Measurements from ENCODE around the gene CCDC184.
A peak's percentile ranks its signal among the peaks of the same experiment; 100 is the strongest.
"Not testable (repeated sequence)": the region's sequence is repeated elsewhere in the genome, so short reads cannot be mapped to it uniquely, and the experiment has no call there.

The CCDC184 gene
- 5.0 to 5.1 reads per million in 2 donors for total RNA-seq

GRCh38 chr12:48183091-48183875 is at the start of gene CCDC184:
Gene CCDC184, plus strand, starts transcription at chr12:48183644. Its CDS starts 479 bp downstream, at chr12:48184123.
- DNase-seq, result peak; percentile 35 to 86 (median 65)

GRCh38 chr12:48135027-48135426 is 48.4 kb upstream of the CCDC184 start:
- DNase-seq, result no peak

GRCh38 chr12:48142818-48143674 is 40.4 kb upstream of the CCDC184 start:
- no peak for DNase-seq

- no peak for DNase-seq
Measured at GRCh38 chr12:48143898-48144297, 39.5 kb upstream of the CCDC184 start.

- no peak for DNase-seq
Measured at GRCh38 chr12:48145981-48146380, 37.5 kb upstream of the CCDC184 start.

GRCh38 chr12:48151103-48151771 is 32.2 kb upstream of the CCDC184 start:
- no peak for DNase-seq

- DNase-seq, result not testable (repeated sequence)
Measured at GRCh38 chr12:48155786-48156185, 27.7 kb upstream of the CCDC184 start.

GRCh38 chr12:48156652-48157017 is 26.8 kb upstream of the CCDC184 start:
- no peak for DNase-seq

- peak; percentile 96 to 99 (median 99) for DNase-seq
Measured at GRCh38 chr12:48157018-48157888, 26.2 kb upstream of the CCDC184 start, which contains the start of gene ASB8. Gene ASB8, minus strand, starts transcription at chr12:48157515. Its CDS starts 4,019 bp downstream, at chr12:48153496.

- DNase-seq, result peak in 1 of 5 experiments; percentile 47
Measured at GRCh38 chr12:48157889-48158370, 25.5 kb upstream of the CCDC184 start.

GRCh38 chr12:48160046-48160445 is 23.4 kb upstream of the CCDC184 start:
- no peak for DNase-seq

GRCh38 chr12:48160807-48161206 is 22.6 kb upstream of the CCDC184 start:
- no peak for DNase-seq

- DNase-seq, result no peak
Measured at GRCh38 chr12:48163150-48163747, 20.2 kb upstream of the CCDC184 start.

- no peak for DNase-seq
Measured at GRCh38 chr12:48164451-48164850, 19.0 kb upstream of the CCDC184 start.

- peak in 3 of 5 experiments; percentile 28 to 77 (median 48) for DNase-seq
Measured at GRCh38 chr12:48165089-48165981, 18.1 kb upstream of the CCDC184 start.

GRCh38 chr12:48169011-48169410 is 14.4 kb upstream of the CCDC184 start:
- DNase-seq, result no peak

GRCh38 chr12:48175613-48176416 is 7.6 kb upstream of the CCDC184 start:
- no peak for DNase-seq

GRCh38 chr12:48176417-48176751 is 7.1 kb upstream of the CCDC184 start:
- no peak for DNase-seq

- no peak for DNase-seq
Measured at GRCh38 chr12:48177982-48178381, 5.5 kb upstream of the CCDC184 start.

- DNase-seq, result no peak
Measured at GRCh38 chr12:48179466-48179865, 4.0 kb upstream of the CCDC184 start.
